VCaP (cell line): ENCODE results near the gene FAM219B.
"Not testable (repeated sequence)": the region's sequence is repeated elsewhere in the genome, so short reads cannot be mapped to it uniquely, and the experiment has no call there.

ENCODE experiments used
- H3K27ac ChIP-seq: fragments of 450-650 bp; 2 replicates; pipeline ENCODE4 v1.5.1; 2017
- TF ChIP-seq, protein P1 (sequence below): fragments of 450-650 bp; conservative IDR thresholded peaks from 2 replicates; pipeline ENCODE4 v1.5.1; 2017; ENCODE audit warnings: mild to moderate bottlenecking, moderate library complexity

FAM219B gene

DNA sequence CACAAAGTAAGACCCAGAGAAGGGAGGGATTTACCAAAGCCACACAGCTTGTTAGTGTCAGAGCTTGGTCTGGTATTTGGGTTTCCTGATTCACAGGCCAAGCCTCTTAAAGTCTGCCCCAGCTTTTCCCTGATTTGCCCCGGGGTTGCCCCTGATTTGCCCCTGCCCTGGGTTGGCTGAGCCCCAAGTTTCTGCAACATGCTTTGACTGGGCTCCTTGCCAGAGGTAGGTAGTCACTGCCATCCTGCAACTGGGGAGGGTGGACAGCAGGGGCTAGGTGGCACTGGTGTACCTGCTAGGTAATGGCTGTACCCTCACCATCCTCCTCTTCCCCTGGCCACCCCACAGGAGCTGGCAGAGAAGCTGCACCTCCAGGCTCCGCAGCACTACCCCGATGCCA is 14.3 kb downstream of the FAM219B start:
- TF ChIP-seq, protein P1, sequence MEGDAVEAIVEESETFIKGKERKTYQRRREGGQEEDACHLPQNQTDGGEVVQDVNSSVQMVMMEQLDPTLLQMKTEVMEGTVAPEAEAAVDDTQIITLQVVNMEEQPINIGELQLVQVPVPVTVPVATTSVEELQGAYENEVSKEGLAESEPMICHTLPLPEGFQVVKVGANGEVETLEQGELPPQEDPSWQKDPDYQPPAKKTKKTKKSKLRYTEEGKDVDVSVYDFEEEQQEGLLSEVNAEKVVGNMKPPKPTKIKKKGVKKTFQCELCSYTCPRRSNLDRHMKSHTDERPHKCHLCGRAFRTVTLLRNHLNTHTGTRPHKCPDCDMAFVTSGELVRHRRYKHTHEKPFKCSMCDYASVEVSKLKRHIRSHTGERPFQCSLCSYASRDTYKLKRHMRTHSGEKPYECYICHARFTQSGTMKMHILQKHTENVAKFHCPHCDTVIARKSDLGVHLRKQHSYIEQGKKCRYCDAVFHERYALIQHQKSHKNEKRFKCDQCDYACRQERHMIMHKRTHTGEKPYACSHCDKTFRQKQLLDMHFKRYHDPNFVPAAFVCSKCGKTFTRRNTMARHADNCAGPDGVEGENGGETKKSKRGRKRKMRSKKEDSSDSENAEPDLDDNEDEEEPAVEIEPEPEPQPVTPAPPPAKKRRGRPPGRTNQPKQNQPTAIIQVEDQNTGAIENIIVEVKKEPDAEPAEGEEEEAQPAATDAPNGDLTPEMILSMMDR = no peak

DNA sequence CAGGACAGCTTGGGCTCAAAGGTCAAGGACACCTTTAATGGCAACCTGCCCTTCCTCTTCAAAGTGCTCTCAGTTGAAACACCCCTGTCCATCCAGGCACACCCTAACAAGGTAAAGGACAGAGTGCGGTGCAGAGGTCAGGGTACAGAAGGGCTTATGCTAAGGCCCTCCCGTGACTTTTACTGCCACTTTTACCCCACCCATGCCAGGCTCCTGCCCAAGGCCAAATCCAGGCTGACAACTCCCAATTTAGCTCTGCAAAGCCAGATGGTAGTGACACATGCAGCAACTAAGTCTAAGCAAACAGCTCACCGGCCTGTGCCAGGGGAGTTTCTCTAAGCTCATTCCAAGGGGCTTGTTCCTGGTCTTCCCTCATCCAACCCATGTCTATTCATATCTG is 15.2 kb downstream of the FAM219B start:
- TF ChIP-seq, protein P1 = no peak
- H3K27ac ChIP-seq = no peak overlapping the region

More for the DNA sequence above, 14.3 kb downstream of the FAM219B start:
- H3K27ac ChIP-seq = no peak overlapping the region

DNA sequence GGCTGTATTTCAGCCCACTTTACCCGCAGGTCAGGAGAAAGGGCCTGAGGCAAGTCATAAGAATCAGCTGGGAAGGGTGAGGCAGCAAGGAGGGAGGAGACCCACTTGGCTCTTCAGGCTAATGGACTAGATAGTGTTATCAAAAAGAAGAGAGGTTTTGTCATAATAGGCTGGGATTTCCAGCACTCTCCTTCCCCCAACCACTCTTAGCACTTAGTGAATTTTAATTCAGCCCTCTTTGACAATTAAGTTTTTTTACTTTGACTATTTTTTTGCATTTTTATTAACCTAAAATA is 16.0 kb downstream of the FAM219B start:
- H3K27ac ChIP-seq = peak overlapping the region; percentile 88
- TF ChIP-seq, protein P1 = no peak

DNA sequence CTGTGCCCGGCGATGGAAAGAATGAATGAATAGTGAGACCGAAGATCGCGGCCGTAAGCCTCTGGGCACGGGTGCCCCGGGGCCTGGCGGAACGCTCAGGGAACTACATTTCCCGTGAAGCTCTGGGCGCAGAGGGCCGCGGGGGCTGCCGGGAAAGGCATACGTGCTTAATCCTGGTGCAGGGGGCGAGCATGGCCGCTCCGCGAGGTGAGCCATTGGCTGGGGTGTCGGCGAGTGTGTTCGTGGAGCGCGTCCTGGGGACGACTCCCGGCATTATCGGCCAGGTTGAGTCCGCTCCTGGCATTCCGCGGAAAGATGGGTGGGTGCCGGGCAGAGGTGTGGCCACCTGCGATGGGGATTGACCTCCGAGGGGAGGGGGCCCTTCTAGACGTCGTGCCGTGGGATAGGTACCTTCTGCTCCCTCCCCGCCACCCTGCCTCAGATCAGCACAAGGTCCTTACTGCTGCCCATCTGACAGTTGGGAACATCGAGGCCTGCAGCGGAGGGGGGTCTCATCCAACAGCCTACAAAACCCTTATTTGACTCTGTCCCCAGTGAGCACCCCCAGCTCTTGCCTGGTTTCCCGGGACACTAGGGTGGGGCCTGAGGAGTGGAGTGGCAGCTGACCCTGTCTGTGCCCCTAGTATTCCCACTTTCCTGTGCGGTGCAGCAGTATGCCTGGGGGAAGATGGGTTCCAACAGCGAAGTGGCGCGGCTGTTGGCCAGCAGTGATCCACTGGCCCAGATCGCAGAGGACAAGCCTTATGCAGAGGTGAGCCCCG is 16.6 kb downstream of the FAM219B start, which contains the start of gene MPI:
TSS of gene MPI (plus strand) at position 160 of the 782 bp plus-strand sequence. CDS start at position 192, 32 bp downstream.
- H3K27ac ChIP-seq = peak within 1 kb of the TSS; percentile 88
- TF ChIP-seq, protein P1 = no peak

DNA sequence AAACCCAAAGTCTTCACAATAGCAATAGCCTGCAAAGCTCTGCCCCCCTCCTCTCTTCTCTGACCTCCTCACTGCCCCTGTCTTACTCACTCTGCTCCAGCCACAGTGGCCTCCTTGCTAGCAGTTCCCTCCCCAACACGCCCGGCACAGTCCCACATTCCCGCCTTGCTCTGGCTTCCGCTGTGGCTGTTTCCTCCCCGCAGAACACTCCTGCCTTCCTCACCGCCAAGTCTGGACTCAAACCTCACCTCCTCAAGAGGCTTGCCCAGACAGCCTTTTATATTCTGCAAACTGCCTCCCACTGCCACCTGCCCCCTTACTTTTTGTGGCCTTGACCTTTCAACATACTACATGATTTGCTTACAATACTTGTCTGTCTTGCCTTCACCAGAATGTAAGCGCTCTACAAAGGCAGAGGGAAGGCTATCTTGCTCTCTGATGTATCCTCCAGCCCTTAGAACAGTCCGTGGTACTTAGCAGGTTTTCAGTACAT is 17.2 kb downstream of the FAM219B start:
- peak overlapping the region; percentile 88 for H3K27ac ChIP-seq

DNA sequence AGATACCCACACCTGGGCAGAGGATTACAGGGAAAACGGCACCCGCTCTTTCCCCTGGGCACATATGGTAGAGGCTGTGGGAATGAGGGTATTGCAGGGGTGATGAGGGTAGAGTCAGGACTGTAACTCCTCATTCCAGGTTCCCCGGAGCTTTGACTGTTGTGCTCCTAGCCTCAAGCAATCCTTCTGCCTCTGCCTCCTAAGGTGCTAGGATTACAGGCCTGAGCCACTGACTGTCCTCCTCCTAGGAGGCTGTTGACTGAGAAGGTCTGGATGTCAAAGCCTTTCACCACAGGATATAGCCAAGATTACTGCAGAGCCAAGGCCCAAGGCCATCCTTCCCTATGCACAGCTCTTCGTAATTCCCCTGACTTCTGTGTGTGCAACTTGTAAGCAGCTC is 17.9 kb downstream of the FAM219B start:
- H3K27ac ChIP-seq = no peak overlapping the region
- TF ChIP-seq, protein P1 = no peak

More for the DNA sequence above, 17.2 kb downstream of the FAM219B start:
- TF ChIP-seq, protein P1 = no peak

DNA sequence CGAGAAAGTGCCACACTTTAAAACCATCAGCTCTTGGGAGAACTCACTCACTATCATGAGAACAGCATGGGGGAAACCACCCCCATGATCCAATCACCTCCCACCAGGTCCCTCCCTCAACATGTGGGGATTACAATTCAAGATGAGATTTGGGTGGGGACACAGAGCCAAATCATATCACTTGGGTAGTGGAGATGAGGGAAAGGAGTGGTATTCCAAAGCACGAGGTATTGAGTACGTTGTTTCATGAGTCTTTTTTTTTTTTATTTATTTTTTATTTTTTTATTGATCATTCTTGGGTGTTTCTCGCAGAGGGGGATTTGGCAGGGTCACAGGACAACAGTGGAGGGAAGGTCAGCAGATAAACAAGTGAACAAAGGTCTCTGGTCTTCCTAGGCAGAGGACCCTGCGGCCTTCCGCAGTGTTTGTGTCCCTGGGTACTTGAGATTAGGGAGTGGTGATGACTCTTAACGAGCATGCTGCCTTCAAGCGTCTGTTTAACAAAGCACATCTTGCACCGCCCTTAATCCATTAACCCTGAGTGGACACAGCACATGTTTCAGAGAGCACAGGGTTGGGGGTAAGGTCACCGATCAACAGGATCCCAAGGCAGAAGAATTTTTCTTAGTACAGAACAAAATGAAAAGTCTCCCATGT is 19.0 kb downstream of the FAM219B start:
- H3K27ac ChIP-seq = not testable (repeated sequence)

DNA sequence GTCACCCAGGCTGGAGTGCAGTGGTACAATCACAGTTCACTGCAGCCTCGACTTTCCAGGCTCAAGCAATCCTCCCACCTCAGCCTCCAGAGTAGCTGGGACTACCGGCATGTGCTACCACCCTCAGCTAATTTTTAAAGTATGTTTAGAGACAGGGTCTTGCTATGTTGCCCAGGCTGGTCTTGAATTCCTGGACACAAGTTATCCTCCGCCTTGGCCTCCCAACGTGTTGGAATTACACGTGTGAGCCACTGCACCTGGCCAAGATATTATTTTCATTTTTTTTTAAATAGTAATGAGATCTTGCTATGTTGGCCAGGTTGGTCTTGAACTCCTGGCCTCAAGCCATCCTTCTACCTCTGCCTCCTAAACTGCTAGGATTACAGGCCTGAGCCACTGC is 21.2 kb downstream of the FAM219B start:
- TF ChIP-seq, protein P1 = no peak
- no peak overlapping the region for H3K27ac ChIP-seq
